Lung (tissue), 12 donors: ENCODE results near the gene SLFNL1. TPM values are rescaled to one million over a fixed set of nuclear protein-coding genes. Genes with fewer than 3 reads are reported as not detected.

Experiments used
- ATAC-seq: fragments of 200-7000 bp; cut with Tn5 transposase; one replicate; pipeline ENCODE4 v1.9.1; 2020; ENCODE audit warnings: moderate number of reproducible peaks; ENCODE audit not compliant: insufficient read depth, low FRiP score
- DNase-seq, 3 donors: peaks; one replicate each; pipeline ENCODE4 v3.0.0-alpha.2; 2013 to 2017
- H3K27ac ChIP-seq, 2 donors: one replicate each; pipeline ENCODE4 v1.5.1; 2013; ENCODE audit warnings: mild to moderate bottlenecking in 2 of 2, moderate library complexity in 2 of 2, control low read depth in 1 of 2, inconsistent platforms in 1 of 2, low read depth in 1 of 2, low read length in 1 of 2
- H3K27me3 ChIP-seq, 3 donors: one replicate each; pipeline ENCODE4 v1.5.1; 2013; ENCODE audit warnings: low read length in 2 of 3; ENCODE audit not compliant: control insufficient read depth in 3 of 3, insufficient read depth in 3 of 3
- H3K36me3 ChIP-seq, 4 donors: one replicate each; pipeline ENCODE4 v1.5.1; 2013; ENCODE audit warnings: low read length in 4 of 4, mild to moderate bottlenecking in 1 of 4, moderate library complexity in 1 of 4; ENCODE audit not compliant: control insufficient read depth in 4 of 4, insufficient read depth in 4 of 4
- H3K4me1 ChIP-seq, 5 donors: one replicate each; pipeline ENCODE4 v1.5.1; 2013; ENCODE audit warnings: low read length in 5 of 5, mild to moderate bottlenecking in 2 of 5, moderate library complexity in 1 of 5; ENCODE audit not compliant: control insufficient read depth in 5 of 5, insufficient read depth in 5 of 5
- H3K4me3 ChIP-seq: one replicate; pipeline ENCODE4 v1.5.1; 2013; ENCODE audit warnings: mild to moderate bottlenecking, control low read depth, moderate library complexity
- H3K9ac ChIP-seq, 2 donors: one replicate each; pipeline ENCODE4 v1.5.1; 2013; ENCODE audit warnings: low read length in 2 of 2, control low read depth in 1 of 2; ENCODE audit not compliant: insufficient read depth in 1 of 2
- H3K9me3 ChIP-seq, 4 donors: one replicate each; pipeline ENCODE4 v1.5.1; 2013; ENCODE audit warnings: low read length in 3 of 4, mild to moderate bottlenecking in 1 of 4, moderate library complexity in 1 of 4; ENCODE audit not compliant: control insufficient read depth in 4 of 4, insufficient read depth in 3 of 4
- WGBS, 2 donors: extraction: QIAGEN DNeasy Blood & Tissue Kit; methylation state at CpG; one replicate each; pipeline ENCODE4 v1.1.7; 2013; 5-methylcytosine and 5-hydroxymethylcytosine counted together
- polyA plus RNA-seq, 2 donors: library from polyadenylated mRNA; stranded (reverse); fragments of 200-250 nt; gene quantifications; one replicate each; pipeline ENCODE4 v1.2.1, GENCODE V29; 2013
- total RNA-seq, 2 donors: library from RNA; depleted of rRNA in 1 of 2; stranded (reverse); fragments of >200 nt in 1 of 2; gene quantifications; one replicate each; pipeline ENCODE4 v1.2.1, GENCODE V29; 2014 to 2021
- TF ChIP-seq, protein P1 (sequence below): IDR thresholded peaks from 2 replicates; pipeline ENCODE4 v1.5.1; 2012; ENCODE audit warnings: mild to moderate bottlenecking; ENCODE audit errors: control extremely low read depth, extremely low read depth
- donor health status: control.
- donor health status: control.
- donor health status: Bipolar disorder and iron deficiency.
- donor health status: healthy.
- donor health status: DM: yes; HTN: yes; CAD: no.

The SLFNL1 gene
- total and polyA plus RNA-seq, 4 donors = 0.94 to 9.2 (median 3.2) TPM

DNA sequence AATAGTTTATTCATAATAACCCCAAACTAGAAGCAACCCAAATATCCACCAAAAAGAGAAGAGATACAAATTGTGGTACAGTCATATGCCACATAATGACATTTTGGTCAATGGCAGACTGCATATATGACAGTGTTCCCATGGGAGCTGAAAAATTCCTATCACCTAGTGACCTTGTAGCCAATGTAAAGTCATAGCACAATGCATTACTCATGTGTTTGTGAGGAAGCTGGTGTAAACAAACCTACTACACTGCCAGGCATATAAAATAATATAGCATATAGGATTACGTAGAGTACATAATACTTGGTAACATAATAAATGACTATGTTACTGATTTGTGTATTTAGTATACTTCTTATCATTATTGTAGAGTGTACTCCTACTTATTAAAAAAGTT is 29.5 kb upstream of the SLFNL1 start:
- DNase-seq = no peak
- TF ChIP-seq, protein P1, sequence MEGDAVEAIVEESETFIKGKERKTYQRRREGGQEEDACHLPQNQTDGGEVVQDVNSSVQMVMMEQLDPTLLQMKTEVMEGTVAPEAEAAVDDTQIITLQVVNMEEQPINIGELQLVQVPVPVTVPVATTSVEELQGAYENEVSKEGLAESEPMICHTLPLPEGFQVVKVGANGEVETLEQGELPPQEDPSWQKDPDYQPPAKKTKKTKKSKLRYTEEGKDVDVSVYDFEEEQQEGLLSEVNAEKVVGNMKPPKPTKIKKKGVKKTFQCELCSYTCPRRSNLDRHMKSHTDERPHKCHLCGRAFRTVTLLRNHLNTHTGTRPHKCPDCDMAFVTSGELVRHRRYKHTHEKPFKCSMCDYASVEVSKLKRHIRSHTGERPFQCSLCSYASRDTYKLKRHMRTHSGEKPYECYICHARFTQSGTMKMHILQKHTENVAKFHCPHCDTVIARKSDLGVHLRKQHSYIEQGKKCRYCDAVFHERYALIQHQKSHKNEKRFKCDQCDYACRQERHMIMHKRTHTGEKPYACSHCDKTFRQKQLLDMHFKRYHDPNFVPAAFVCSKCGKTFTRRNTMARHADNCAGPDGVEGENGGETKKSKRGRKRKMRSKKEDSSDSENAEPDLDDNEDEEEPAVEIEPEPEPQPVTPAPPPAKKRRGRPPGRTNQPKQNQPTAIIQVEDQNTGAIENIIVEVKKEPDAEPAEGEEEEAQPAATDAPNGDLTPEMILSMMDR = no peak
- Histone ChIP-seq H3K9ac (no peak overlapping the region), H3K27ac (no peak overlapping the region), H3K36me3 (peaks cover 13 to 29% (median 21%) of the 10 kb centered on the region in 4 donors), H3K9me3 (no peaks in the 10 kb centered on the region), H3K4me1 (peaks cover 0 to 6% (median 0%) of the 10 kb centered on the region in 5 donors), H3K27me3 (no peaks in the 10 kb centered on the region), H3K4me3 (no peak overlapping the region)
- ATAC-seq = no peak
- 97 to 100% methylated on average over 1 of the region's 1 CpG for WGBS, 2 donors

DNA sequence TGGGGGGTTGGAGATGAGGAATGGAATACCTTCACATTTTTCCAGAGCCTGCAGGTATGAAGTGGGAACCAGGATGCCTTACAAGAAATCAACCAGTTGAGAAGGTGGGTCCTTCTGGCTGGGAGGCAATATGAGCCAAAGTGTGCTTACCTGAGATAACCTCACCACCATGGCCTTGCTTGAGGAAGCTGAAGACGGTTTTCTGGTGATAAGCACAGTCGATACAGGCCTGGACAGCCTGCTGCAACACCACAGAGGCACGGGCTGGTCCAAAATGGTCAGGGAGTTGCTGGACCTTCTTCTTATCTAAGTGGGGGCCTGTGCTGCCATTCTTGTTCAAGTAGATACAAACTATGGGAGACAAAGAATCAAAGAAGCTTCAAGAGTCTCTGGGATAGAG is 27.0 kb upstream of the SLFNL1 start:
- no peak overlapping the region for H3K4me3 ChIP-seq
- no peaks in the 10 kb centered on the region for H3K27me3 ChIP-seq
- H3K9ac ChIP-seq = no peak overlapping the region
- WGBS, 2 donors = 93 to 98% methylated on average over 3 of the region's 3 CpGs
- H3K4me1 ChIP-seq = peaks cover 0 to 16% (median 0%) of the 10 kb centered on the region in 5 donors
- peaks cover 19 to 32% (median 23%) of the 10 kb centered on the region in 4 donors for H3K36me3 ChIP-seq
- ATAC-seq = no peak
- no peaks in the 10 kb centered on the region for H3K9me3 ChIP-seq
- DNase-seq = no peak
- TF ChIP-seq, protein P1 = no peak
- H3K27ac ChIP-seq = no peak overlapping the region

DNA sequence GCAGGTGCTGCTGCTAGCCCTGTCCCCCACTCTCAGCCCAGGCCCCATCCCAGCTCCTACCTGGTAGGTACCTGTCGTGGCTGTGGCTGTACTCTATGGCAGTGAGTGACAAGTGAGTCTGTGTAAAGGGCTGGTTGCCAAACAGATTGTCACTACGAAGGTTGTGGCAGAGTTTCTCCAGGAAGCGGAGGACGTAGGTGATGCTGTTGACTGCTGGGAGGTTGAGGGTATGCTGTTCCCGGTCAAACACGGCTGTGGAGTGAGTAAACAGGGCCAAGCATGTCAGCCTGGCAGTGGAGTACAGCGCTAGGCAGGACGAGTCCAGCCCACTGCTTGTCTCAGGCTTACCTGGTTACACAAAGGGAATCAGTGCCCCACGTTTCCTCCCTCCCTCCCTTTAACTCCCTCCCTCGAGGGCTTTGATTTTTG is 24.8 kb upstream of the SLFNL1 start:
- Histone ChIP-seq H3K27me3 (no peaks in the 10 kb centered on the region), H3K9ac (peak overlapping the region in 1 of 2 donors; percentile 23), H3K4me3 (no peak overlapping the region), H3K9me3 (no peaks in the 10 kb centered on the region), H3K4me1 (peaks cover 0 to 16% (median 0%) of the 10 kb centered on the region in 5 donors), H3K36me3 (peaks cover 21 to 25% (median 23%) of the 10 kb centered on the region in 4 donors), H3K27ac (peak overlapping the region; percentile 50 to 85)
- 67 to 88% methylated on average over 10 of the region's 10 CpGs for WGBS, 2 donors
- TF ChIP-seq, protein P1 = no peak
- DNase-seq = peak in 2 of 3 donors; percentile 29 to 39
- ATAC-seq = peak; percentile 54

DNA sequence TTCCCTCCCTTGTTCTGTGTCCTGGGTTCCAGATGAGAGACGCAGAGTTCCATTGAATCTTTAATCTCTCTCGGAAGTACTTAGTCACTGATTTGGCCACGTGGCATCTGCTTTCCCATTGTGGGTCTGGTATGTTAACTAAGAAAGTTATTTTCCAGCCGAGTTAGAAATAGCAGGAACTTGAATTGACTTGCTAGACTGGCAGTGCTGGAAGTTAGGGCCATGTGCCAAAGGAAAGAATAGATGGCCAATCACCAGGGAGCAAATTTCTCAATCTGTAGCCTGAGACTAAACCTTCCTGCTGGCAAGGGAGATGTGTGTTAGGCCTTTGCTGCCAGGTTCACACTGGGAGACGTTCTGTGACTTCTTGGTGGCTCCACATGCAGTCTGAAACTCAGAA is 24.2 kb upstream of the SLFNL1 start:
- Histone ChIP-seq H3K27me3 (no peaks in the 10 kb centered on the region), H3K27ac (peak overlapping the region; percentile 75 to 85), H3K4me3 (no peak overlapping the region), H3K36me3 (peaks cover 20 to 25% (median 23%) of the 10 kb centered on the region in 4 donors), H3K9ac (no peak overlapping the region), H3K4me1 (peaks cover 0 to 16% (median 0%) of the 10 kb centered on the region in 5 donors), H3K9me3 (no peaks in the 10 kb centered on the region)
- ATAC-seq = peak; percentile 21
- WGBS, 2 donors = 41 to 75% methylated on average over 5 of the region's 5 CpGs
- TF ChIP-seq, protein P1 = no peak
- DNase-seq = peak in 2 of 3 donors; percentile 39 to 73
